HEK293 (cell line): ENCODE results near the gene LRRC27.
A peak's percentile ranks its signal among the peaks of the same experiment; 100 is the strongest.

Experiments
- CTCF ChIA-PET: fragments of 350-600 bp; formaldehyde crosslinking; extraction: SDS; loops from one replicate; lab custom pipeline; 2021; ENCODE audit warnings: antibody characterized with exemption; lab: Yijun Ruan, JAX
- POLR2A ChIA-PET: fragments of 300-600 bp; formaldehyde crosslinking; extraction: SDS; loops from one replicate; lab custom pipeline; 2020; ENCODE audit warnings: antibody characterized with exemption, inconsistent platforms; lab: Yijun Ruan, JAX
- H3K27ac ChIP-seq: fragments of 200-500 bp; sonication (Bioruptor generic); 2 replicates; pipeline ENCODE4 v1.5.1; 2014; ENCODE audit warnings: low read depth, low read length, control low read depth, inconsistent platforms; ENCODE audit errors: extremely low read depth
- H3K36me3 ChIP-seq, 2 experiments: fragments of 200-500 bp in 1 of 2; sonication (Bioruptor generic) in 1 of 2; 1 replicate in 1 of 2; 2 replicates in 1 of 2; pipeline ENCODE4 v1.5.1; 2014 to 2017; ENCODE audit warnings: inconsistent platforms in 2 of 2, low read length in 2 of 2; ENCODE audit not compliant: control insufficient read depth in 2 of 2, insufficient read depth in 1 of 2
- H3K4me1 ChIP-seq: fragments of 200-500 bp; sonication (Bioruptor generic); 2 replicates; pipeline ENCODE4 v1.5.1; 2014; ENCODE audit warnings: mild to moderate bottlenecking, low read length, inconsistent platforms; ENCODE audit not compliant: control insufficient read depth, insufficient read depth
- H3K4me3 ChIP-seq: 2 replicates; pipeline ENCODE4 v1.5.1; 2011; ENCODE audit warnings: low read depth, mild to moderate bottlenecking, control low read depth, low read length, moderate library complexity
- H3K9me3 ChIP-seq: fragments of 200-500 bp; sonication (Bioruptor generic); 2 replicates; pipeline ENCODE4 v1.5.1; 2014; ENCODE audit warnings: low read depth, low read length, inconsistent platforms; ENCODE audit not compliant: control insufficient read depth, insufficient read depth
- BCL11A ChIP-seq: fragments of 450-650 bp; formaldehyde crosslinking; IDR thresholded peaks from 2 replicates; pipeline ENCODE4 v1.5.1; 2016; ENCODE audit warnings: low read depth, missing biosample characterization, missing genetic modification characterization
- CTCF ChIP-seq: fragments of 450-650 bp; formaldehyde crosslinking; IDR thresholded peaks from 2 replicates; pipeline ENCODE4 v1.5.1; 2016; ENCODE audit warnings: missing biosample characterization, missing genetic modification characterization
- EGR2 ChIP-seq: fragments of 450-650 bp; formaldehyde crosslinking; IDR thresholded peaks from 2 replicates; pipeline ENCODE4 v1.5.1; 2016; ENCODE audit warnings: low read depth, missing biosample characterization, missing genetic modification characterization
- OSR2 ChIP-seq: fragments of 450-650 bp; formaldehyde crosslinking; IDR thresholded peaks from 2 replicates; pipeline ENCODE4 v1.5.1; 2016; ENCODE audit warnings: missing biosample characterization, missing genetic modification characterization
- PATZ1 ChIP-seq: fragments of 450-650 bp; formaldehyde crosslinking; IDR thresholded peaks from 2 replicates; pipeline ENCODE4 v1.5.1; 2016; ENCODE audit warnings: missing biosample characterization, missing genetic modification characterization
- PRDM6 ChIP-seq: fragments of 450-650 bp; formaldehyde crosslinking; IDR thresholded peaks from 2 replicates; pipeline ENCODE4 v1.5.1; 2017; ENCODE audit warnings: missing biosample characterization, missing genetic modification characterization
- ZBTB21 ChIP-seq: fragments of 450-650 bp; formaldehyde crosslinking; IDR thresholded peaks from 2 replicates; pipeline ENCODE4 v1.5.1; 2017; ENCODE audit warnings: missing biosample characterization, missing genetic modification characterization
- ZFHX2 ChIP-seq: fragments of 450-650 bp; formaldehyde crosslinking; conservative IDR thresholded peaks from 2 replicates; pipeline ENCODE4 v1.5.1; 2016; ENCODE audit warnings: missing biosample characterization, missing genetic modification characterization
- ZIC2 ChIP-seq: fragments of 450-650 bp; formaldehyde crosslinking; IDR thresholded peaks from 2 replicates; pipeline ENCODE4 v1.5.1; 2016; ENCODE audit warnings: missing biosample characterization, missing genetic modification characterization
- ZNF146 ChIP-seq: fragments of 450-650 bp; formaldehyde crosslinking; IDR thresholded peaks from 2 replicates; pipeline ENCODE4 v1.5.1; 2016; ENCODE audit warnings: missing biosample characterization, missing genetic modification characterization
- ZNF302 ChIP-seq: fragments of 450-650 bp; formaldehyde crosslinking; IDR thresholded peaks from 2 replicates; pipeline ENCODE4 v1.5.1; 2016; ENCODE audit warnings: missing biosample characterization, missing genetic modification characterization, low read depth
- ZNF324 ChIP-seq: fragments of 450-650 bp; formaldehyde crosslinking; IDR thresholded peaks from 2 replicates; pipeline ENCODE4 v1.5.1; 2016; ENCODE audit warnings: missing biosample characterization, missing genetic modification characterization
- ZNF513 ChIP-seq: fragments of 450-650 bp; IDR thresholded peaks from 2 replicates; pipeline ENCODE4 v1.5.1; 2018; ENCODE audit warnings: missing biosample characterization, missing genetic modification characterization
- ZNF600 ChIP-seq: fragments of 450-650 bp; formaldehyde crosslinking; IDR thresholded peaks from 2 replicates; pipeline ENCODE4 v1.5.1; 2016; ENCODE audit warnings: missing biosample characterization, missing genetic modification characterization
- ZNF654 ChIP-seq: fragments of 450-650 bp; formaldehyde crosslinking; IDR thresholded peaks from 2 replicates; pipeline ENCODE4 v1.5.1; 2016; ENCODE audit warnings: low read depth, missing biosample characterization, missing genetic modification characterization
- ZSCAN23 ChIP-seq: fragments of 450-650 bp; formaldehyde crosslinking; IDR thresholded peaks from 2 replicates; pipeline ENCODE4 v1.5.1; 2016; ENCODE audit warnings: missing biosample characterization, missing genetic modification characterization

LRRC27 gene

GRCh38 chr10:132331601-132332432 is at the start of gene LRRC27 (continued):
- no peak for TF ChIP-seq ZBTB21 (tag by site-specific recombination)
- TF ChIP-seq ZNF600 (tag by site-specific recombination), result peak; percentile 89

GRCh38 chr10:132282667-132283603 is 49.1 kb upstream of the LRRC27 start:
- H3K4me3 ChIP-seq, result no peak overlapping the region
- H3K36me3 ChIP-seq, result no peaks in the 10 kb centered on the region
- TF ChIP-seq ZNF324 (no peak), ZNF146 (tag by site-specific recombination) (no peak), ZNF513 (tag by site-specific recombination) (no peak)
- H3K4me1 ChIP-seq, result no peaks in the 10 kb centered on the region
- H3K9me3 ChIP-seq, result no peaks in the 10 kb centered on the region
- POLR2A ChIA-PET, result no interaction called here
- no peak overlapping the region for H3K27ac ChIP-seq
- CTCF ChIA-PET, result interaction anchor here (0.6 kb wide), 1 partner anchor 71 kb away, joined by 4 read pairs; no protein-coding TSS in a partner anchor

GRCh38 chr10:132283604-132284382 is 48.2 kb upstream of the LRRC27 start:
- no peak overlapping the region for H3K27ac ChIP-seq
- H3K36me3 ChIP-seq, result no peaks in the 10 kb centered on the region
- no peaks in the 10 kb centered on the region for H3K9me3 ChIP-seq
- TF ChIP-seq PRDM6 (tag by site-specific recombination) (no peak), ZFHX2 (tag by site-specific recombination) (peak; percentile 15; the same call in 1 of the 2 replicates), ZSCAN23 (tag by site-specific recombination) (no peak), EGR2 (tag by site-specific recombination) (peak; percentile 34; the same call in 1 of the 2 replicates)
- no peaks in the 10 kb centered on the region for H3K4me1 ChIP-seq
- CTCF ChIA-PET, result no interaction called here
- H3K4me3 ChIP-seq, result no peak overlapping the region
- POLR2A ChIA-PET, result no interaction called here

GRCh38 chr10:132289439-132289838 is 42.6 kb upstream of the LRRC27 start:
- ChIA-PET POLR2A (no interaction called here), CTCF (no interaction called here)
- H3K27ac ChIP-seq, result no peak overlapping the region
- H3K9me3 ChIP-seq, result no peaks in the 10 kb centered on the region
- H3K4me1 ChIP-seq, result no peaks in the 10 kb centered on the region
- no peaks in the 10 kb centered on the region for H3K36me3 ChIP-seq
- H3K4me3 ChIP-seq, result no peak overlapping the region
- TF ChIP-seq PATZ1 (tag by site-specific recombination) (no peak), CTCF (no peak), BCL11A (tag by site-specific recombination) (no peak), ZBTB21 (tag by site-specific recombination) (no peak), ZNF302 (tag by site-specific recombination) (no peak), ZNF654 (tag by site-specific recombination) (no peak), OSR2 (tag by site-specific recombination) (no peak), ZIC2 (tag by site-specific recombination) (no peak)
